OCI-LY3 (cell line): Measurements from ENCODE around the gene LDB2.

Experiments used
- H2AFZ ChIP-seq: fragments of 200-600, 300-600 bp; shearing (Covaris generic); 2 replicates; pipeline ENCODE4 v1.6.0; 2014; ENCODE audit warnings: antibody characterized with exemption, low read depth, low read length
- H3K27ac ChIP-seq: fragments of 200-600, 300-600 bp; sonication (generic); 2 replicates; pipeline ENCODE4 v1.5.1; 2014; ENCODE audit warnings: mild to moderate bottlenecking, low read length, moderate library complexity, mixed read lengths
- H3K27me3 ChIP-seq: fragments of 200-600, 300-600 bp; sonication (generic); 2 replicates; pipeline ENCODE4 v1.6.1; 2014; ENCODE audit warnings: low read depth, low read length, mixed read lengths
- H3K36me3 ChIP-seq: fragments of 200-600, 300-600 bp; sonication (generic); replicated peaks from 2 replicates; pipeline ENCODE3; 2014; ENCODE audit warnings: low read depth, low read length, mixed read lengths
- H3K4me1 ChIP-seq: fragments of 300-600, 200-600 bp; sonication (generic); 2 replicates; pipeline ENCODE4 v1.6.1; 2014; ENCODE audit warnings: low read length, mixed read lengths
- H3K4me2 ChIP-seq: fragments of 200-600, 300-600 bp; sonication (generic); 2 replicates; pipeline ENCODE4 v1.6.1; 2014; ENCODE audit warnings: low read length, mixed read lengths
- H3K4me3 ChIP-seq: fragments of 300-600, 200-600 bp; sonication (generic); 2 replicates; pipeline ENCODE4 v1.5.1; 2014; ENCODE audit warnings: antibody characterized with exemption, mild to moderate bottlenecking, low read length, moderate library complexity
- H3K79me2 ChIP-seq: fragments of 300-600, 200-600 bp; shearing (Covaris generic); 2 replicates; pipeline ENCODE4 v1.6.1; 2014; ENCODE audit warnings: mild to moderate bottlenecking, low read length, mixed read lengths
- H3K9ac ChIP-seq: fragments of 300-600, 200-600 bp; shearing (Covaris generic); 2 replicates; pipeline ENCODE4 v1.6.0; 2014; ENCODE audit warnings: mild to moderate bottlenecking, low read length, moderate library complexity
- H3K9me3 ChIP-seq: fragments of 200-600, 300-600 bp; shearing (Covaris generic); 2 replicates; pipeline ENCODE4 v1.6.1; 2014; ENCODE audit warnings: low read length, mixed read lengths; ENCODE audit not compliant: insufficient read depth
- H4K20me1 ChIP-seq: fragments of 200-600, 300-600 bp; sonication (generic); 2 replicates; pipeline ENCODE4 v1.6.1; 2016; ENCODE audit warnings: low read length, mixed read lengths; ENCODE audit not compliant: insufficient read depth
- CTCF ChIP-seq: fragments of 200-600, 300-600 bp; sonication (generic); IDR thresholded peaks from 2 replicates; pipeline ENCODE4 v1.5.1; 2014; ENCODE audit warnings: antibody characterized with exemption, low read length, low read depth
- EZH2phosphoT487 ChIP-seq: fragments of 200-600 bp; shearing (Covaris generic); IDR thresholded peaks from 2 replicates; pipeline ENCODE4 v1.6.1; 2018; ENCODE audit warnings: antibody characterized with exemption, mixed run types, low read depth

Gene LDB2

GRCh38 chr4:16731776-16732380 is 166.6 kb downstream of the LDB2 start:
- H3K79me2 ChIP-seq, result no peaks in the 10 kb centered on the region
- H3K4me3 ChIP-seq, result no peak overlapping the region
- no peaks in the 10 kb centered on the region for H4K20me1 ChIP-seq
- TF ChIP-seq CTCF (no peak), EZH2phosphoT487 (no peak)
- H2AFZ ChIP-seq, result no peak overlapping the region
- no peak overlapping the region for H3K9ac ChIP-seq
- no peak overlapping the region for H3K27ac ChIP-seq
- H3K36me3 ChIP-seq, result no peaks in the 10 kb centered on the region
- 0 out of 2 replicates have a peak, but pooled peaks cover 5% of the 10 kb centered on the region for H3K27me3 ChIP-seq
- H3K4me2 ChIP-seq, result no peak overlapping the region
- H3K4me1 ChIP-seq, result no peaks in the 10 kb centered on the region
- no peaks in the 10 kb centered on the region; the same call in 1 of the 2 replicates for H3K9me3 ChIP-seq

- H3K27me3 ChIP-seq, result peaks cover 5% of the 10 kb centered on the region; the same call in 1 of the 2 replicates
- H3K9ac ChIP-seq, result no peak overlapping the region
- H3K9me3 ChIP-seq, result no peaks in the 10 kb centered on the region; the same call in 1 of the 2 replicates
- H3K27ac ChIP-seq, result no peak overlapping the region
- H4K20me1 ChIP-seq, result no peaks in the 10 kb centered on the region
- no peaks in the 10 kb centered on the region for H3K4me1 ChIP-seq
- no peaks in the 10 kb centered on the region for H3K36me3 ChIP-seq
- no peak overlapping the region for H2AFZ ChIP-seq
- no peak overlapping the region for H3K4me3 ChIP-seq
- no peaks in the 10 kb centered on the region for H3K79me2 ChIP-seq
- H3K4me2 ChIP-seq, result no peak overlapping the region
- TF ChIP-seq CTCF (no peak), EZH2phosphoT487 (no peak)
These were observed 167.8 kb downstream of the LDB2 start for GRCh38 chr4:16730522-16731205.

GRCh38 chr4:16729336-16729735 is 169.1 kb downstream of the LDB2 start:
- H3K79me2 ChIP-seq, result no peaks in the 10 kb centered on the region
- no peak overlapping the region for H3K27ac ChIP-seq
- H3K4me1 ChIP-seq, result no peaks in the 10 kb centered on the region
- no peaks in the 10 kb centered on the region for H3K36me3 ChIP-seq
- H4K20me1 ChIP-seq, result no peaks in the 10 kb centered on the region
- H3K4me3 ChIP-seq, result no peak overlapping the region
- H3K27me3 ChIP-seq, result peaks cover 5% of the 10 kb centered on the region; the same call in 1 of the 2 replicates
- H3K9me3 ChIP-seq, result no peaks in the 10 kb centered on the region; the same call in 1 of the 2 replicates
- H3K9ac ChIP-seq, result no peak overlapping the region
- H2AFZ ChIP-seq, result no peak overlapping the region
- H3K4me2 ChIP-seq, result no peak overlapping the region
- TF ChIP-seq EZH2phosphoT487, result no peak
- TF ChIP-seq CTCF, result no peak

- no peak overlapping the region for H3K4me2 ChIP-seq
- H2AFZ ChIP-seq, result no peak overlapping the region
- H3K4me3 ChIP-seq, result no peak overlapping the region
- no peaks in the 10 kb centered on the region for H3K79me2 ChIP-seq
- no peaks in the 10 kb centered on the region for H3K4me1 ChIP-seq
- H4K20me1 ChIP-seq, result no peaks in the 10 kb centered on the region
- no peaks in the 10 kb centered on the region for H3K36me3 ChIP-seq
- no peak overlapping the region for H3K9ac ChIP-seq
- H3K9me3 ChIP-seq, result no peaks in the 10 kb centered on the region; the same call in 1 of the 2 replicates
- TF ChIP-seq CTCF, result no peak
- no peak for TF ChIP-seq EZH2phosphoT487
- no peak overlapping the region for H3K27ac ChIP-seq
- H3K27me3 ChIP-seq, result peaks cover 5% of the 10 kb centered on the region; the same call in 1 of the 2 replicates
These were observed 169.6 kb downstream of the LDB2 start for GRCh38 chr4:16728849-16729248.
